ENCODE measurements around the gene ATP5MC3. TPM values are rescaled to one million over a fixed set of nuclear protein-coding genes. Genes with fewer than 3 reads are reported as not detected.

Gene ATP5MC3
- total RNA-seq, 1 donor, result 87.2 TPM

GRCh38 chr2:175143678-175144077 lies 37.8 kb downstream of the ATP5MC3 start:
- Histone ChIP-seq H3K79me2 (ENCODE audit: insufficient read depth, low read length) (peaks cover 87% of the 10 kb centered on the region), H2AFZ (ENCODE audit: low read length) (no peak overlapping the region), H3K4me2 (ENCODE audit: insufficient read depth, low read length) (no peak overlapping the region), H3K4me3 (ENCODE audit: insufficient read depth, low read length) (no peak overlapping the region), H3K4me1 (ENCODE audit: insufficient read depth, low read length) (peaks cover 12% of the 10 kb centered on the region), H3K27ac (ENCODE audit: low read depth, low read length) (no peak overlapping the region), H4K20me1 (ENCODE audit: insufficient read depth, low read length) (peaks cover 9% of the 10 kb centered on the region), H3K36me3 (ENCODE audit: insufficient read depth, low read length) (peaks cover 6% of the 10 kb centered on the region), H3K9me3 (ENCODE audit: low read depth, low read length) (no peaks in the 10 kb centered on the region), H3K27me3 (ENCODE audit: insufficient read depth, low read length) (no peaks in the 10 kb centered on the region)
- no peak for TF ChIP-seq CTCF (IDR thresholded peaks at IDR 0.05; ENCODE audit: extremely low read depth, low read depth, low read length)
- DNase-seq (ENCODE audit: insufficient read length, low spot score, missing footprints), result no peak

DNA sequence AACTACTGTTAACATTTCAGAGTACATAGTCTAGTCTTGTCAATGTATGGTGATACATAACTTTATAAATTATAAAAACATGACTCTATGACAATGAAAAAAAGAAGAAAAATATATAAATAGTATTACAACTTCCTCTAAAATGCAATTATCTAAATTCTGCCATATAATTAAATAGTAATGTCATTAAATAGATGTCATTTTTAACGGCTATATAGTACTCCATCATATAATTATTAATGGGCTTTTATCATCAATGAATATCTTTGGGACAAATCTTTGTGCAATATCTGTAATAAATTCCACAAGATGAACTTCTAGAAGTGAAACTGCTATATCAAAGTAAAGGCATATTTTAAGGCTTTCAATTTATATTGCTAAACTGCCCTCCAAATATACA lies 38.3 kb downstream of the ATP5MC3 start:
- no peak overlapping the region for H2AFZ ChIP-seq (ENCODE audit: low read length)
- TF ChIP-seq CTCF (IDR thresholded peaks at IDR 0.05; ENCODE audit: extremely low read depth, low read depth, low read length), result no peak
- no peak overlapping the region for H3K27ac ChIP-seq (ENCODE audit: low read depth, low read length)
- H3K4me3 ChIP-seq (ENCODE audit: insufficient read depth, low read length), result no peak overlapping the region
- peaks cover 7% of the 10 kb centered on the region for H3K4me1 ChIP-seq (ENCODE audit: insufficient read depth, low read length)
- H4K20me1 ChIP-seq (ENCODE audit: insufficient read depth, low read length), result peaks cover 10% of the 10 kb centered on the region
- DNase-seq (ENCODE audit: insufficient read length, low spot score, missing footprints), result no peak
- no peaks in the 10 kb centered on the region for H3K9me3 ChIP-seq (ENCODE audit: low read depth, low read length)
- H3K36me3 ChIP-seq (ENCODE audit: insufficient read depth, low read length), result peaks cover 5% of the 10 kb centered on the region
- H3K4me2 ChIP-seq (ENCODE audit: insufficient read depth, low read length), result no peak overlapping the region
- no peaks in the 10 kb centered on the region for H3K27me3 ChIP-seq (ENCODE audit: insufficient read depth, low read length)
- H3K79me2 ChIP-seq (ENCODE audit: insufficient read depth, low read length), result peaks cover 87% of the 10 kb centered on the region

GRCh38 chr2:175140332-175140731 lies 41.2 kb downstream of the ATP5MC3 start:
- Histone ChIP-seq H3K4me1 (ENCODE audit: insufficient read depth, low read length) (no peaks in the 10 kb centered on the region), H3K27ac (ENCODE audit: low read depth, low read length) (no peak overlapping the region), H3K4me2 (ENCODE audit: insufficient read depth, low read length) (no peak overlapping the region), H3K4me3 (ENCODE audit: insufficient read depth, low read length) (no peak overlapping the region), H4K20me1 (ENCODE audit: insufficient read depth, low read length) (peaks cover 10% of the 10 kb centered on the region), H3K9me3 (ENCODE audit: low read depth, low read length) (no peaks in the 10 kb centered on the region), H3K79me2 (ENCODE audit: insufficient read depth, low read length) (peaks cover 88% of the 10 kb centered on the region), H3K36me3 (ENCODE audit: insufficient read depth, low read length) (peaks cover 4% of the 10 kb centered on the region), H2AFZ (ENCODE audit: low read length) (no peak overlapping the region), H3K27me3 (ENCODE audit: insufficient read depth, low read length) (no peaks in the 10 kb centered on the region)
- DNase-seq (ENCODE audit: insufficient read length, low spot score, missing footprints), result no peak
- no peak for TF ChIP-seq CTCF (IDR thresholded peaks at IDR 0.05; ENCODE audit: extremely low read depth, low read depth, low read length)

- Histone ChIP-seq H3K27me3 (ENCODE audit: insufficient read depth, low read length) (no peaks in the 10 kb centered on the region), H3K79me2 (ENCODE audit: insufficient read depth, low read length) (peaks cover 80% of the 10 kb centered on the region), H4K20me1 (ENCODE audit: insufficient read depth, low read length) (peaks cover 7% of the 10 kb centered on the region), H3K4me3 (ENCODE audit: insufficient read depth, low read length) (no peak overlapping the region), H2AFZ (ENCODE audit: low read length) (no peak overlapping the region), H3K36me3 (ENCODE audit: insufficient read depth, low read length) (peaks cover 14% of the 10 kb centered on the region), H3K4me1 (ENCODE audit: insufficient read depth, low read length) (no peaks in the 10 kb centered on the region), H3K9me3 (ENCODE audit: low read depth, low read length) (no peaks in the 10 kb centered on the region), H3K4me2 (ENCODE audit: insufficient read depth, low read length) (no peak overlapping the region), H3K27ac (ENCODE audit: low read depth, low read length) (no peak overlapping the region)
- TF ChIP-seq CTCF (IDR thresholded peaks at IDR 0.05; ENCODE audit: extremely low read depth, low read depth, low read length), result no peak
- no peak for DNase-seq (ENCODE audit: insufficient read length, low spot score, missing footprints)
These were observed 43.7 kb downstream of the ATP5MC3 start for GRCh38 chr2:175137793-175138192.
